GM20431 (cell line): ENCODE results near the gene SRRM3.
"Not testable (repeated sequence)": the region's sequence is repeated elsewhere in the genome, so short reads cannot be mapped to it uniquely, and the experiment has no call there.

ENCODE experiments used
- in situ Hi-C: fragments of 300-500 bp; cut with MseI, MboI; formaldehyde crosslinking; loops from one replicate; pipeline ENCODE4 v1.15.0; 2020; ENCODE audit warnings: low sequenced_read_pairs; ENCODE audit not compliant: unreplicated experiment

Gene SRRM3

DNA sequence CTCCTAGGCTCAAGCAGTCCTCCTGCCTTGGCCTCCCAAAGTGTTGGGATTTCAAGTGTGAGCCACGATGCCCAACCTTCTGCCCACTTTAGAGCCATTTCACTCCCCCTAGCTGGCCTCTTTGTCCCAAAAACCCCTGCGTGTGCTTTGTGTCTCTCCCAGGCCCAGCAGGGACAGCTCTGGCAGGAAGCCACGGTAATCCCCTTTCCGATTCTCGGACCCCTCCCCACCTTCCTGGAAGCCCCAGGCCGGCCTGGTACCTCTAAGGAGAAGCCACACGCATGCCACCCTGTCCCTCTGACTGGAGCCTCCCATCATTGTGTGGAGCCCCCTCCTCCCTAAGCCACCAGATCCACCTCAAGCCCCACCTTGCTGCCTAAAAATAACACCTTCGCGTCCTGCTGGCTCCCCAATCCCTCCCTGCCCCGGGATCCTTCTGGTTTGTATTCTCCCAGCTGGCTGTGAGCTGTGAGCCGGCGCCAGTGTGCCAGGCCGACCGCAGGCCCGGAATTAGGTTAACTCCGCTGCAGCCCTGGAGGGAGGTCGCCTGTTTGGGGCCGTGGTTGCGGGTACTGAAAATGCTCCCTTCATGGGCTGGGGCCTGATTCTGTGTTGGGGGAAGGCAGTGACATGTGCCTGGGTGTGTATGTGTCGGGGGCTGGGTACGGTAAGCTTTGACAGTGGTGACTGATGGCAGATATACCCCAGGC is 16.4 kb upstream of the SRRM3 start:
- in situ Hi-C loops: no loop called here

DNA sequence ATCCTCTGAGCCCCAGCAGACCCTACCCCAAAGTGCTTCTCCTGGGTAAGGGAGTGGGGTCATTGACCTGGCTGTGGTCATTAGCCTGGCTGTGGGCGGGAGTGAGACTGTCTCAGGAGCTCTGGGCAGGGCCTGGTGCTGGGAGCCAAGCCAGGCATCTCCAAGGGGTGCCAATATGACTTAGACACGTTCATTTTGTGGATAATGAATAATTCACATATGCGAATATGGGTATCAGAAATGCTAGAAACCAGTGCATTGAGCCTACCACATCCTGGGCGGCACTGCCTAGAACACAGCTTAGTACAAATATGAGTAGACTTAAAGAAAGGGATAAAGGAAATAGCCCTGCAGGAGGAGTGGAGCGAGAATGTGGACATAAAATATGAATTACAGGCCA is 14.4 kb upstream of the SRRM3 start:
- in situ Hi-C loops: no loop called here

DNA sequence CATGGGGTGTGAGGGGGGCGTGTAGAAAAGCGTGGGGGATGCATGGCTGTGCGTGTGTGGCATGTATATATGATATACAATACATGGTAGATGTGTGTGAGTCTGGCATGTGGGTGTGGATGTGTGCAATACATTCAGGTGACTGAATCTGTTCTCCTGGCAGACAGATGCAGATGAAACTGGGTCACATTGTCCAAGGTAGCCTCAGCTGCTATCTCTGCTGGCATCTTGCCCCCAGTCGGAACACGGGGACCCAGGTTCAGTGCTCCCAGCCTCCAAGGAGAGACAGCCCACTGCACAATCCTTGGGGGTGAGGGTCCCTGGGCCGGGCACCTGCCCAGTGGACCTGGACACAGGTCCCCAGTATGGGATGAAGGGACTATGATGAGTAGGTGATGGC is 12.4 kb upstream of the SRRM3 start:
- in situ Hi-C loops: no loop called here

DNA sequence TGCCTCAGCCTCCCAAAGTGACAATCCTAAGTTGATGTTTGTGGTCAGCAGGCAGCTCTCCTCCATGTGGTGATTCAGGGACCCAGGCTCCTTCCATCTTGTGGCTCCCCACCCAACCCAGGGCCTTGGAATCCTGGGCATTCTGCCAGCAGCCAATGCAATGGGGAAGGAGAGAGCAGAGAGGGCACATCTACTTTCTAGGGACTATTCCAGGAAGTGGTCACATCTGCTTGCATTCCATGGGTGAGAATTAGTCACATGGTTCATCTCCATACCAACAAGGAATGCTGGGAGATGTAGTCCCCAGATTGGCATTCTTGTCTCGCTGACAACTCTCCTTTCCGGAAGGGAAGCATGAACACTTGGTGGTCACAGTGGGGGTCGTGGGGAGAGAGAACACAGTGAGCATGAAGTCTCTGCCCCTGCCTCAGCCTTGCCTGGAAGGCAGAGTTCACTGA is 9.9 kb upstream of the SRRM3 start:
- in situ Hi-C loops: no loop called here

DNA sequence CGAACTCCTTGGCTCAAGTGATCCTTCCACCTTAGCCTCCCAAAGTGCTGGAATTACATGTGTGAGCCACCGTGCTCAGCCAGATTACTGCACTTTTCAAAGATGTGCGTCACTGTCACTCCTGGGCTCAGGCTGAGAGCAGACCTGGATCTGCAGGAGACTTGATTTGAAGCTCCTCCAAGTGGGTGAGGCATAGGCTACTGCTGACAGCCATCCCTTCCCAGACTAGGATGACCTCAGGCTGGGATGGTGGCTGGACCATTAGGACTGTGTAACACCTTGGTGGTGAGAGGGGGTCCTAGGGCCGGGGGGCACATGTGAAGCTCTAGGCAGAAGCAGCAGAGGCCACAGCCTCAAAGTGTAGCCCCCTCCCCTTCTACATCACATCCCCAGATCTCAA is 8.2 kb upstream of the SRRM3 start:
- in situ Hi-C loops: no loop called here

DNA sequence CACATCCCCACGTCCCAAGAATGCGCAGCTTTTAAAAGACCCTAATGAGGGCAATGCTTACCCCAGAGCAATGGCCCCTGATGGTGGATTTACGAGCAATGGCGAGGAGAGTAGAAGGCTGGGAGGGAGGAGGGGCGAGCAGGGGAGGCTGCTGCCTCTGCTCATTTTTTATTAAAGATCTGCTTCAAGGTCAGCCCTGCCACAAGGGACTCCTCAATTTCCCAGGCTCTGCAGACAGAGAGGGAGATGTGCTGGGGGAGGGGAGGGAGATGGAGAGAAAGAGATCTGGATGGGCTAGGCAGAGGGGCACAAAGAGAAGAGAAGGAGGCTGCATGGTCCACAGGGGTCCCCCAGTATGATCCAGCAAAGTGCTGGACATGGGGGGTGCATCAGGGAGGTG is 7.8 kb upstream of the SRRM3 start:
- in situ Hi-C loops: no loop called here

DNA sequence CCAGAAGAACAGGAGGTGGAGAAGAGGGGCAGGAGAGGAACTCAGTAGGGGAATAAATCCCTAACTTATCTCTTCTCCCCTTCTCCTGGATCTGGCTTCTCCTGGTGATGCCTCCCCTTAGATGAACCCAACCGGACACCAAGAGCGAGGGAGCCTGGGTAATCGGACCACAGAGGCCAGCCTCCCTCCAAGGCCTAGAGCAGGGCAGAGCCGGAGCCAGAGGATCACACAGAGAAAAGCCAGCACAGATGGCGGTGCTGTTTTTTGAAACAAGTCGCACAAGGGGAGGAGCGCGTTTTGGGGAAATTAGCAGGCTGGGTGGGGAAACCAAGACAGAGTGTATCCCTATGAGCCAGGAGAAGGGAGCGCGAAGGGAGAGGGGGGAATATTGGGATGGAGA is 4.9 kb upstream of the SRRM3 start:
- in situ Hi-C loops: no loop called here

DNA sequence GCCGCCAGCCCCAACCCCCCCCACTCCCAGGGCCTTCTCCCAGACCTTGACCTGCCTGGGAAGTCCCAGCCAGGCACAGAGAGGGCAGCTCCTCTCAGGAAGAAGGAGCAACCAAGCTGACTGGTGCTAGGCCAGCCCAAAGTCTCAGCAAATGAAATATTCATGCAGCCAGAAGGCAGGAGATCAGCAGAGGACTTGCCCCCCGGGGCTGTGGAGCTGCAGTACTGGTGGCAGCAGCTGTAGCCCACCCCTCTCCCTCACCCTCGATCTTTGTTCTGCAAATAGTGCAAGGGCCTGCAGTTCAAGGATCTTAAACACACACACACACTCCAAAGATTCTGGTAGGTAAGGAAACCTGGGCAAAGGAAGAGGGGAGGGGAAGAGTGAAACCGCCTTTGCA is 3.5 kb upstream of the SRRM3 start:
- in situ Hi-C loops: no loop called here

DNA sequence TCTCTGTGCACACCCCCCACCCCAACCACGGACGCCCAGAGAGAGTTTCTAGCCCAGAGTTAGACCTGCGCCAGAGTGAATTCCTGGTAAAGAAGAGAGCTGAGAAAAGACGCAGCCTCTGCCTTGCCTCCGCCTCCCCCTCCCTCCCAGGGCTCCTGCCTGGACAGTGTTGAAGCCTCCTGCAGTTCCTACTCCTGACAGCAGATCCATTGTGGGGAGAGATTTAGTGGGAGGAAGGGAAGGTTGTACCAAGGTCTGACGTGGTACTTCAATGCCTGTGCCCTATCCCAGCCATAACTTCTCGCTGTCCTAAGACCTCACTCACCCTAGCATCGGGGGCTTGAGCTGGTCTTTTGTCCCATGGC is 952 bp downstream of the SRRM3 start:
- in situ Hi-C loops: no loop called here

DNA sequence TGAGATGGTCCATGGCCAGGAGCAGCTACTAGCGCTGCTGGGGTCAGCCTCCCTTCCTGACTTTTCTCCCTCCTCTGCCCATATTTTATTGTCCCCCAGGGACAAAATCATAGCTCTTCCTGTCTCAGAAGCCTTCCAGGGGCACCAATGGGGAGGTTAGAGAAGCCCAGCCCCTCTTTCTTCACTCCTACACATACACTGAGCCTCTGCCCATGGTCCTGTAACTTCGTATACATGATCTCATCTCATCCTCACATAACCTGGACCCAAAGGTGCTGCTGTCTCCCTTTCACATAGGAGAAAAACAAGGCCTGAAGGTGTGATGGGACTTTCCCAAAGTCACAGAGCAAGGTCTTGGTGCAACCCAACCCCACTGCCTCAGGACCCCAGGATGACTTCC is 2.5 kb downstream of the SRRM3 start:
- in situ Hi-C loops: no loop called here

DNA sequence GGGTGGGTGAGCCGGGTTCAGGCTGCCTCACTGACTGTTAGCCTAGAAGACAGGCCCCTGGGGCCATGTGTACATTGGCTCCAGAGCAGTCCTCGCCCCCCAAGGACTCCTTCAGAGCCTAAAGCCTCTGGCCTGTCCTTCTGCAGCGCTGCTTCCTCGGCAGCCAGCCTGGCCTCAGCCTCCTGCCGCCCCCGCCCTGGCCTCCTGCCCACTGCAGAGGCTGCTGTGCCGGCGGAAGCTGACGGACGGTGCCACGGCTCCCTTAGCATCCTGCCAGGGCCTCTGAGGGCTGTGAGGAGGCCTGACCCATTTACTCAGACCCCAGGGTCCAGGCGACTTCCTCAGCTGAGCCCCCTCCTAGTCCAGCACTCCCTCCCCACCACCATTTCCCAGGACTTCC is 4.9 kb downstream of the SRRM3 start:
- in situ Hi-C loops: no loop called here

DNA sequence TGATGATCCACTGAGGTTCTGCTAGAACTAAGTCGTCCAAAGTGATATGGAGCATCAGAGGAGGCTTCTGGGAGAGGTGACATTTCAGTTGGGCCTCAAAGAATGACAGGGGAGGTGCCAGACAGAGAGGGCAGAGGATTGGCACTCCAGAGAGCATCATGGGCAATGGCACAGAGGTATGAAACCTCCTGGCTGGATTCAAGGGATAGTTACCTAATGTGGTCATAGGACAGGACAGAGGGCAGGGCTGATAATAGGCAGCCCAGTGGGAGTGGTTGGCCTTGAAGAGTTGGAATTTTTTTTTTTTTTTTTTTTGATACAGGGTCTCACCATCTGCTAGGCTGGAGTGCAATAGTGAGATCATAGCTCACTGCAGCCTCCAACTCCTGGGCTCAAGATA is 7.6 kb downstream of the SRRM3 start:
- in situ Hi-C loops: no loop called here

DNA sequence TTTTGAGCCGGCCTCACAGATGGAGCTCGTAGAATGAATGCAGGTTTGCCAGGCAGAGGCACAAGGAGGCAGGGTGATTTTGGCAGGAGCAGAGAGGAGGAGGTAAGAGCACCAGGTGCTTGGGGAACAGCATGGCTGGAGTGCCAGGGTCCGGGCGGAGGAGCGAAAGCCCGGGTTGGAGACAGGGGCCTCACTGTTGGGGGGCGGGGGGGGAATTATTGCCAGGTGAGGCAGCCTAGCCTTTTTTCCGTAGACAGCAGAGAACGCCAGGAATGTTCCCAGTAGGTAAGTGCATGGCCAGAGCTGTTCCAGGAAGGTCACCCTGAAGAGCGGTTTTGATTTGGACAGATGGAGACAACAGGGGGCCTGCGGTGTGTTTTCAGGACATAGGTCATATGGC is 9.5 kb downstream of the SRRM3 start:
- in situ Hi-C loops: no loop called here

DNA sequence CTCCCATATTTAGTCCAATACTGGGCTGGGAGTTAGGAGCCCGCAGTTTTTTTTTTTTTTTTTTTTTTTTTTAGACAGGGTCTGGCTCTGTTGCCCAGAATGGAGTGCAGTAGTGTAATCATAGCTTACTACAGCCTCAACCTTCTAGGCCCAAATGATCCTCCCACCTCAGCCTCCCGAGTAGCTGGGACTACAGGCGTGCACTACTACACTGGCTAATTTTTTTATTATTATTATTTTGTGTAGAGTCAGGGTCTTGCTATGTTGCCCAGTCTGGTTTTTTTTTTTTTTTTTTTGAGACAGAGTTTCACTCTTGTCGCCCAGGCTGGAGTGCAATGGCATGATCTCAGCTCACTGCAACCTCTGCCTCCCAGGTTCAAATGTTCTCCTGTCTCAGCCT is 13.7 kb downstream of the SRRM3 start:
- in situ Hi-C loops: not testable (repeated sequence)

DNA sequence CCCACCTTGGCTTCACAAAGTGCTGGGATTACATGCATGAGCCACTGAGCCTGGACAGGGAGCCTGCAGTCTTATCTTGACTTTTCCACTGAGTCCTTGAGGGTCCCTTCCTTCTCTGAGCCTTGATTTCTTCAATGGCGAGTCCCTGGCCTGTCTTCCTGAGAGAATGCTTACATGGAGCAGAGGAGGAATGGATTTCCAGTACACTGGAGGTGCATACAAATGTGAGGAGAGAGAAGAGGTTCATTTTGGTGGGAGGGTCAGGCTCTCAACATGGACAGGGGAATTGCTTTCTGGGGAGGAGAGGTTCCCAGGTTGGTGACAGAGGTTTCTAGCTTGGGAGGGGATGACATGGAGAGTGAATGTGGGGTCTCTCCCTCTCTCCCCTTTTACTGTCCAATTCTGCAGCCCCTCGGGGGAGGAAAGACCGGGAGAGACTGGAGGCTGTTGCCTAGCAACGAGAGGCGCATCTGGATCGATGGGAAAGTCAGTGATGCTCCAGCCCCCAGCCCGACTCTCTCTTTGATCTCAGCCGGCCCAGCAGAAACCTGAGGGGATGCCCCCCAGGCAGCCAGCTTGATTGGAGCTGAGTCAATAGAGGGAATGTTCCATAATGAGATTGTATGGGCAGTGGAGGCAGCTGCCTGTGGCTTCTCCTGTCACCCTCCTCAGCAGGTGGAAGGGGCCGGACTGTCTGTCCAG is 14.8 kb downstream of the SRRM3 start:
- in situ Hi-C loops: no loop called here

DNA sequence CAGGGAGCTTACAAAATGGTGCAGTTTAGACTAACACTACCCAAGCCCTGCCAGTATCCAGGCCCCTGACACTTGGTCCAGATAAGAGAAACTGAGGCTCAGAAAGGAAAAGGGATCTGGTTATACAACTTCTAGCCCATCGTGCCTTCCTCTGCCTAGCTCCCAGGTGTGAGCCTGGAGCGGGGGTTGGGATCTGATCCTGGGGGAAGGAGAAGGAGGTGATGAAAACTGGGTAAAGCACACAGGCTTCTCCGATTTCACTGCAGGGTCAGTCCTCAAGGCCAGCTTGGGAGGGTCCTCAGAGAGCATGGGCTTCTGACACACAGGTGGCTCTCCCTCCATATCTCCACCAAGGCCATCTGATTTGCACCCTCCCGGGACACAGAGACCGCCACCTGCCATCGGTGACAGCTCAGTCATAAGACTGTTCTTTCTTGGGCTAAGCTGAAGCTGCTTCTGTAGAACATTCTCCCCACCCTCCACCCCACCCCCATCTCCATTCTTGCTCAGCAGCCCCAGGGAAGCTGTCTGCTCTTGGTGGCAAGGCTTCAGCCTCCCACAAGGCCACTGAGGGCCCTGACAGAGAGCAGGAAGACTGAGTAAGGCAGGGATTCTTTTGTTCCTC is 16.4 kb downstream of the SRRM3 start:
- in situ Hi-C loops: no loop called here

DNA sequence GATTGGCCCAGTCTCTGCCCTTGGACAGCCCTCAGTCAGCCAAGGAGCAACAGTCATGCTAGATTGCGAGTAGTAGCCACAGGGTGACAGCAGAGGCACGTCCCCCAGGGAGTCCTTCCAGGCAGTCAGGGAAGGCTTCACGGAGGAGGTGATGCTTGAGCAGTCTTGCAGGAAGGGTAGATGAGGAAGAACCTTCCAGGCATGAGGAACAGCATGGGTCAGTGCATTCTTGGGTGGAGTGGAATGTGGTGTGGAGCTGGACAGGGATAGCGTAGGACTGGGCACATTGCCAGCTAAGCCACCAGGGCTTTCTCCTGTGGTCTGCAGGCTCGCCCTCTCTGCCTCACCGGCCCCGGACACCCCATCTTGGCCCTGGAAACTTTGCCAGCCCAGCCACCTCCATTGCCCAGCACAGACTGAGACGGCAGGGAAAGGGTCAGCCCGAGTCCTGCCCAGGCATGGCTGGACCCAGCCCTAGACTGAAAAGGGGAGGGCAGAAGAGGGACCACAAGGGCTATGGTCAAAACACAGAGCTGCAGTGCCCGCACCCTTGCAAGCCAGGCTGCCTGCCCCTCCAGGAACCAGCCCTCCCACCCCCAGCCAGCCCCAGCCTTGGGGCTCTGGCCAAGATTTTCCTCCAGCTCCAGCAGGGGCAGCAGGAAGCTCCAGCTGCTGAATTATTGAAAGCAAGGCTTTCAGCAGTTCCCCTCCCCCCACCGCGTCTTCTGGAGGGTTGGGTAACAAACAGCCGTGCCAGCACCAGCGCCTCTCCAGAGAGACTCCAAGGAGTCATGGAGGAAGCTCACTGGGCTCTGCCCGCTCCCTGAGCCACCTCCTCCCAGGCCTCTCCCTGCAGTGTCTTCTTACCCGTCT is 18.7 kb downstream of the SRRM3 start:
- in situ Hi-C loops: no loop called here

DNA sequence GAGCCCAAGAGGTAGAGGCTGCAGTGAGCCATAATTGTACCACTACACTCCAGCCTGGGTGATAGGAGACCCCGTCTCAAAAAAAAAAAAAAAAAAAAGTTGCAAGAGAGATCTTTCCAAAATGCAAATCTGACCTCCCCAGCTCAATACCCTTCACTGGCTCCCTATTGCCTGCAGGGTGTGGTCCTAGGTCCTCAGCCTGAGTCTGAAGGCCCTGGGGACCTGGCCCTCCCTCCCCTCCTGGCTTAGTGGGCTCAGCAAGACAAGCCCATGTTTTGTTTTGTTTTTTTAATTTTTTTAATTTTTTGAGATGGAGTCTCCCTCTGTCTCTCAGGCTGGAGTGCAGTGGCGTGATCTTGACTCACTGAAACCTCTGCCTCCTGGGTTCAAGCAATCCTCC is 20.6 kb downstream of the SRRM3 start:
- in situ Hi-C loops: no loop called here

DNA sequence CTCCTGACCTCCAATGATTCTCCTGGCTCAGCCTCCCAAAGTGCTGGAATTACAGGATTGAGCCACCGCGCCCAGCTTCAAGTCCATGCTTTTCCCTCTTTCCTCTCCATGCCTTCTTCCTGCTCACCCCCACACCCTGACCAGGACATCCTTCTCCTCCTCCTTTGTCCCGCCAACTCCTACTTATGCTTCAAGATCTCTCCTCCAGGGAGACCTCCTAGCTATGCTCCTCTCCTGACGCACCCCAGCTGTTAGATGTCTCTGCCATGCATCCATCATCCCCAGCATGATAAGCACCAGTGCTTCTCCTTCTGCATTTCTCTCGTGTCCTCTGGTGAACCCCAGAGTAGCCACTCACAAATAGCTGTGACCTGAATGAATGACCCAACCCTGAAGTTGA is 21.1 kb downstream of the SRRM3 start:
- in situ Hi-C loops: no loop called here

DNA sequence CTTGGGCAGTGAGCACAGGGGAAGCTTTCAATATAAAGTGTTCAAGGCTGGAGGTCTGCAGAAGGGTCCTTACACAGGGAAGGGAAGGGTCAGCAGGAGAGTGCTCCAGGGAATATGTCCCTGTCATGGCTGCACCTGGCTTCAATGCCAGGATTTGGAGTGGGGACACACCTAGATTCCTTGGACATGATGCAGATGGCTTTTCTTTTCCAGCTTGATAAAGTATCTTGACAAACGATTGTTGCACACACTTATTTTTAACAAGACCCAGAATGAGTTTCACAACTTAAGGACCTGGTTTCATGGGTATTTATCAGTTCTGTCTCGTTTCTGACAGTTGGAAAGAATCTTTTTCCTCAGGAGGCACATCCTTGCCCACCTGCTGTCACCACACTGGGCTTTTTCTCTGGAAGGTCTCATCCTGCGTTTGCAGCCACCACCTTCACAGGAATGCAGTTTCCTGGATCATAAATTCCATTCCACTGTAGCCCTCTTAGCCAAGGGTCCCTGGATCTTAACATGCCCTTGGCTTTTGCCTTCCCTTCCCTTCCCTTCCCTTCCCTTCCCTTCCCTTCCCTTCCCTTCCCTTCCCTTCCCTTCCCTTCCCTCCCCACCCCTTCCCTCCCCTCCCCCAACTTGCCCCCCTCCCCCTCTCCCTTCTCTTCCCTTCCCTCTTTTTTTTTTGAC is 21.7 kb downstream of the SRRM3 start:
- in situ Hi-C loops: no loop called here
